Measurements from ENCODE around the gene COL6A1.

COL6A1 gene

DNA sequence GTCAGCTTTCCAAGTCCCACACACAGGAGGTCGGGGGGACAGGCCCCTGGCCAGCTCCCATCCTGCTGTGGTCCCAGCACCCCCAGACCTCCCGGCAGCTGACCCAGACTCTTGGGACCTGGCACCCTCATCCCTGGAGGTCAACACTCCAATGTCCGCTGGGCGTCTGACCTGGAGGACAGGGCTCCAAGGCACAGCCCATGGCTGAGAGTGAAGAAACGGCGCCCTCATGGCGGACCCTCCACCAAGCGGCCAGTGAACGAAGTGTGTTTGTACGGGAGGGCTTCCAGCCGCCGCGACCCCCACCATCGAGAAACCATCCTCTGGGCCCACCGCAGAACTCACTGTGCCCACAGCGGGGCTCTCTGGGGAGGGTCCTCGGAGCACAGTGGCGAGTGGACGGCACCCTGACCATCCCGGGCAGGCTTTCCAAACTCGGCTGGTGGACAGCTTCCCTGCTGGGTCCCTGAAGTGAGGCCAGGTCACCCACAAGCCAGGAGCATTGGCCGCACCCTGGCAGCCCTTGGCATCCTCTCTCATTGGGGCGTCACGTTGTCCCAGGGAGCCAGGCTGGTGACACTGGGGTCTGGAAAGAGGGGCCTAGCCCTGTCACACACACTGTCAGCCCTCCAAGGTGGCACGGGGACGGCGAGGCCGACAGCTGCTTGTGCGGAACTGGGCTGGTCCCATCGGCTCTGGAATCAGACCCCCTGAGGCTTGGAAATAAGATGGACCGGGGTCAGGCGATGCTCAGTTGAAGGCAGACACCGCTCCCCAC lies 68.5 kb downstream of the COL6A1 start:
- no peak for DNase-seq (ENCODE audit: low read depth in 2 of 2)

DNA sequence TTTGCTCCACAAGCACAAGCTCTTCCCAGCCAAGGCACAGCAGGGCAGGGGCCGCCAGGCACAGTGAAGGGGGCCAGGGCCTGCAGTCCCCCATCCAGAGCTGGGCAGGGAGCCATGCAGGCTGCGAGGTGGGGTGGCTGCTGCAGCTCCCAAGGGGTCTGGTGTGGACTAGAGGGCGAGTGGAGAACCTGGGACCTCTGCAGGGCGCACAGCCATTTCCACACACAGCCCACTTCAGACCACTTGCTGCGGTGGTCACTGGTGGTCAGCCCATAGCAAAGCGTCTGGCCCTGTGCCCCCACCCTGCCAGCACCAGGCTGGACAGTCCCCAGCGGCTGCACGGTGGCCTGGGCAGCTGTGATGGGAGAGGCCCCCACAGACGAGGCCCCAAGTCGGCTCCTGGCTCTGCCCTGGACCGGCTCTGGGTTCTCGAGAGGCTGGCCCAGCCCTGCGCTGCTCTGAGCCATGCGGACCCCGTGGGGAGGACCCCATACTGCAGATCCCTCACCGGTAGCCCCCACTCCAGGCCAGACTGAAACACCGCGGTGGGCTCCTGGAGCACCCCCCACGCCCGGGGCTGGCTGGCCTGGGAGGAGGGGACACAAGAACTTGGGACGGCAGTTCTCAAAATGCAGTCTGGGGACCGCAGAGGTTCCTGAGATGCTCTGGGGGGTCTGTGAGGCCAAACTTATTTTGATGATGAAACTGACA lies 69.3 kb downstream of the COL6A1 start:
- DNase-seq (ENCODE audit: low read depth in 2 of 2), result no peak

DNA sequence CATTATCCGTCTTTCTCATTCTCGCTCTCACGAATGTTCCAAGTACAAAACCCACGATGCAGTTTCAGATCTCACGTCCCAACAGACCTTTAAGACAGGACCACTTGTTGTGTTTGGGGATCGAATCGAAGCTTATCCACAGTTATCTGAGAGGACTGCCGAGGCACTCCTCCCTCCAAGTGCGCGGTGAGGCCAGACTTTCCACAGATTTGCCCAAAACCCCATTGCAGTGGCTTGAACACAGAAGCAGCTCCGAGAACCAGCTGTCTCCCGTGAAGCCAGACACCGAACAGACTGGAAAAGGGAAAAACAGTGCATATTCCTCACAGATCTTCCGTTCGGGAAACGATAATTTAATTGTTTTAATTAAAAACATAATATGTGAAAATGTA lies 69.8 kb downstream of the COL6A1 start:
- DNase-seq (ENCODE audit: low read depth in 2 of 2), result no peak

DNA sequence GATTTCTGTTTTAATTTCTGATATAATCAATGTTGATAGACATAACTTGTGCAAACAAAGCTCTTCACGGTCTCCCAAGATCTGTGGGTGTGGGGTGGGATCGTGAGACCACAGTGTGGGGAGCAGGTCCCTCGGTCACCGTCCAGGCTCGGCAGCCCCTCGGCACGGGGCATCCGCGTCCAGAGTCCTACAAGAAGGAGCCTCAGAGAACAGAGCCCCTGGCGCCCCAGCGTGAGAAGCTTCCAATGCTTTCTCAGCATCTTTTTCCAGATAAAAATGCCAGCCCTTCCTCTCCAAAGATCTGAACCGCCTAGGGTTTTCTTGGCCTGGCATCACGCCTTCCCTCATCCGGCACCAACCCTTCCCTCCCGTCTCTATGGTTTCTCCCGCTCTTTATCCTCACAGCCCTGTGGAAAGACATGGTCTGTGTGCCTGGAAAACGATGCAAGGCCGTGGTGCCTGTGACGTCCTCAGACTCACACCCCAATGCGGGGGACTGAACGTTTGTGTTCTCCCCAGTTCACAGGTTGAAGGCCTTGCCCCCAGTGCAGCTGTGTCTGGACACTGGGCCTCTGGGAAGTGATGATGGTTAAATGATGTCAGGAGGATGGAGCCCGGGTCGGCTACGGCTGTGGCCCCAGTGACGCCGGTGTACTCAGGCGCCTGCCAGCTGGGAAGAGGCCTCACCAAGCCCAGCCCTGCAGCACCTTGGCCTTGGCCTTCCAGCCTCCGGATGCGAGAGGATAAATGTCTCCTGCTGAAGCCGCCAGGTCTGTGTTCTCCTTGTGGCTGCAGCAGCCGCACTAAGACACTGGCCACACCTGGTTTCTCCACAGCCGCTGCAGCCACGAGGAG lies 70.5 kb downstream of the COL6A1 start:
- no peak for DNase-seq (ENCODE audit: low read depth in 2 of 2)

DNA sequence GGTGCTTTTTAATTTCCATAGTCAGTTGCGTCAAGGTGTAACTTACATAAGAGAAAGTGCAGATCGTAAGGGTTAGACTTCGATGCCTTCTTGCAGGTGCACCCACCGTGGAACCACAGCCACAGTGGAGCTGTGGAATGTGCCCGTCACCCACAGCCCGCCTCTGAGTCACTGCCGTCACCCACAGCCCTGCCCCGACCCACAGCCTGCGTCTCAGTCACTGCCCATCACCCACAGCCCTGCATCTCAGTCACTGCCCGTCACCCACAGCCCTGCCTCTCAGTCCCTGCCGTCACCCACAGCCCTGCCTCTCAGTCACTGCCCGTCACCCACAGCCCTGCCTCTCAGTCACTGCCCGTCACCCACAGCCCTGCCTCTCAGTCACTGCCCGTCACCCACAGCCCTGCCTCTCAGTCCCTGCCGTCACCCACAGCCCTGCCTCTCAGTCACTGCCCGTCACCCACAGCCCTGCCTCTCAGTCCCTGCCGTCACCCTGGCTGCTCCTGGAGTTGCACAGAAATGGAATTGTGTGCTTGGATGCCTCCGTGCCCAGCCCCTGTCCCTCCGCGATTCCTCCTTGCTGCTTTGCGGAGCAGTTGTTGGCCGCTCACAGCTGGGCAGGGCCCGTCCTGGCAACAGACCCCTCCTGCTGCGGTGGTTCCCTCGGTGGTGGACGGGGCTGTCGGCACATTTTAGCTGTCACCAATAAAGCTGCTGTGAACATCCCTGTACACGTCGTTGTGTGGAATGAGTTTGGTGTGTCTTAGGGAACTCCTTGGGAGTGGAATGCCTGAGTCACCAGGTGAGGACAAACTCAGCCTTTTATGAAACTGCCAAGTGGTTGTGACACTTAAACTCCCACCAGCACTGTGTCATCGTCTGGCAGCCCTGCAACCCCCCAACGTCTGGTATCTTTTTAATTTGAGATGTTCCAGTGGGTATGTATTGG lies 71.4 kb downstream of the COL6A1 start:
- DNase-seq (ENCODE audit: low read depth in 2 of 2), result peak; percentile 25 to 51

DNA sequence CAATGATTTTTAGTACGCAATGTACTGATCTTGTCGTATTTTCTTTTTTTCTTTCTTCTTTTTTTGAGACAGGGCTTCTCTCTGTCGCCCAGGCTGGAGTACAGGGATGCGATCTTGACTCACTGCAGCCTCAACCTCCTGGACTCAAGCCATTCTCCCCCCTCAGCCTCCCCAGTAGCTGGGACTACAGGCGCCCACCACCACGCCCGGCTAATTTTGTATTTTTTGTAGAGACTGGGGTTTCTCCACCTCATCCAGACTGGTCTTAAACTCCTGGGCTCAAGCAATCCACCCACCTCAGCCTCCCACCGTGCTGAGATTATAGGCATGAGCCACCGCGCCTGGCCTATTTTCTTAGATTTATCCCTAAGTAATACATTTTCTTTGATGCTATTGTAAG lies 72.5 kb downstream of the COL6A1 start:
- no peak for DNase-seq (ENCODE audit: low read depth in 2 of 2)

DNA sequence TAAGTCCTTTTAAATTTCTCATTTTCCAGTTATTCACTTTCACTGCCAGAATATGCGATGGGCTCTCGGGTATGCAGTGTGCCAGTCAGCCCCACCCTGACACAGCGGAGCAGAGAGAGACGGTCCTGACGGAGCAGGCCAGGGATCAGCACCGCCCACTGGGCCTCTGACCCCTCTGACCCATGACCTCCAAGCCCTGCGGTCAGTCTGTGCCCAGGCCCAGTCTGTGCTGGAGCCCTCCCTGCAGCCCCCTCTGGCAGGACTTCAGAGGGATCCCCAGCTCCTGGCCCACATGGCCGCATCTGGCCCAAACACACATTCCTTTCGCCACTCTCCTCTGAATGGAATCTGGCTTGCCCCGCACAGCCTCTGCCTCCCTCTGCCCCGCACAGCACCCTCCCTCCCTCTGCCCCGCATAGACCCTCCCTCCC lies 72.9 kb downstream of the COL6A1 start:
- DNase-seq (ENCODE audit: low read depth in 2 of 2), result no peak

All from stimulated activated CD4-positive, alpha-beta T cell treated with anti-CD3 and anti-CD28 coated beads, Interleukin-12 subunit alpha, Interleukin-12 subunit beta, amount 100 ng/mL, for 24 hours (primary cell).